Endothelial cell (in vitro differentiated cells): ENCODE results near the gene ITIH5. TPM values are rescaled to one million over a fixed set of nuclear protein-coding genes. Genes with fewer than 3 reads are reported as not detected.

Source experiments
- DNase-seq: peaks from one replicate; pipeline ENCODE4 v3.0.0; 2021; ENCODE audit warnings: low spot score
- H3K27ac Mint-ChIP-seq: one replicate; pipeline ENCODE4 v1.8.0; 2021; ENCODE audit warnings: mixed read lengths, inconsistent platforms; ENCODE audit not compliant: unreplicated experiment
- H3K27me3 Mint-ChIP-seq: one replicate; pipeline ENCODE4 v1.8.0; 2021; ENCODE audit warnings: mild to moderate bottlenecking, moderate library complexity, mixed read lengths, inconsistent platforms; ENCODE audit not compliant: unreplicated experiment
- H3K36me3 Mint-ChIP-seq: one replicate; pipeline ENCODE4 v1.8.0; 2021; ENCODE audit warnings: mild to moderate bottlenecking, low read depth, mixed read lengths, inconsistent platforms; ENCODE audit not compliant: unreplicated experiment
- H3K4me1 Mint-ChIP-seq: one replicate; pipeline ENCODE4 v1.8.0; 2021; ENCODE audit warnings: mild to moderate bottlenecking, mixed read lengths, inconsistent platforms; ENCODE audit not compliant: unreplicated experiment
- H3K4me3 Mint-ChIP-seq: one replicate; pipeline ENCODE4 v1.8.0; 2021; ENCODE audit warnings: mild to moderate bottlenecking, mixed read lengths, inconsistent platforms; ENCODE audit not compliant: unreplicated experiment
- H3K9me3 Mint-ChIP-seq: one replicate; pipeline ENCODE4 v1.8.0; 2021; ENCODE audit warnings: mixed read lengths, inconsistent platforms; ENCODE audit not compliant: unreplicated experiment
- total RNA-seq: library from RNA; stranded (reverse); fragmentation: NEBNext Ultra II Directional; extraction: Animal tissue kit (Norgen Biotek cat#: 25700); gene quantifications from one replicate; pipeline ENCODE4 v1.2.1, GENCODE V29; 2021; ENCODE audit not compliant: unreplicated experiment
- TF ChIP-seq, protein P1 (sequence below): fragments of 200-600 bp; sonication (generic); IDR thresholded peaks from one replicate; pipeline ENCODE4 v1.5.0; 2021; ENCODE audit warnings: antibody characterized with exemption; ENCODE audit not compliant: unreplicated experiment

ITIH5 gene
- total RNA-seq, 1 donor from 2014 or later, result 0.36 TPM

GRCh38 chr10:7523656-7524055, 143.1 kb downstream of the ITIH5 start:
- H3K27me3 Mint-ChIP-seq, result peaks cover 3% of the 10 kb centered on the region
- H3K27ac Mint-ChIP-seq, result no peak overlapping the region
- H3K36me3 Mint-ChIP-seq, result no peaks in the 10 kb centered on the region
- H3K9me3 Mint-ChIP-seq, result no peaks in the 10 kb centered on the region
- DNase-seq, result no peak
- H3K4me3 Mint-ChIP-seq, result no peak overlapping the region
- no peaks in the 10 kb centered on the region for H3K4me1 Mint-ChIP-seq
- TF ChIP-seq, protein P1, sequence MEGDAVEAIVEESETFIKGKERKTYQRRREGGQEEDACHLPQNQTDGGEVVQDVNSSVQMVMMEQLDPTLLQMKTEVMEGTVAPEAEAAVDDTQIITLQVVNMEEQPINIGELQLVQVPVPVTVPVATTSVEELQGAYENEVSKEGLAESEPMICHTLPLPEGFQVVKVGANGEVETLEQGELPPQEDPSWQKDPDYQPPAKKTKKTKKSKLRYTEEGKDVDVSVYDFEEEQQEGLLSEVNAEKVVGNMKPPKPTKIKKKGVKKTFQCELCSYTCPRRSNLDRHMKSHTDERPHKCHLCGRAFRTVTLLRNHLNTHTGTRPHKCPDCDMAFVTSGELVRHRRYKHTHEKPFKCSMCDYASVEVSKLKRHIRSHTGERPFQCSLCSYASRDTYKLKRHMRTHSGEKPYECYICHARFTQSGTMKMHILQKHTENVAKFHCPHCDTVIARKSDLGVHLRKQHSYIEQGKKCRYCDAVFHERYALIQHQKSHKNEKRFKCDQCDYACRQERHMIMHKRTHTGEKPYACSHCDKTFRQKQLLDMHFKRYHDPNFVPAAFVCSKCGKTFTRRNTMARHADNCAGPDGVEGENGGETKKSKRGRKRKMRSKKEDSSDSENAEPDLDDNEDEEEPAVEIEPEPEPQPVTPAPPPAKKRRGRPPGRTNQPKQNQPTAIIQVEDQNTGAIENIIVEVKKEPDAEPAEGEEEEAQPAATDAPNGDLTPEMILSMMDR, result no peak

DNA sequence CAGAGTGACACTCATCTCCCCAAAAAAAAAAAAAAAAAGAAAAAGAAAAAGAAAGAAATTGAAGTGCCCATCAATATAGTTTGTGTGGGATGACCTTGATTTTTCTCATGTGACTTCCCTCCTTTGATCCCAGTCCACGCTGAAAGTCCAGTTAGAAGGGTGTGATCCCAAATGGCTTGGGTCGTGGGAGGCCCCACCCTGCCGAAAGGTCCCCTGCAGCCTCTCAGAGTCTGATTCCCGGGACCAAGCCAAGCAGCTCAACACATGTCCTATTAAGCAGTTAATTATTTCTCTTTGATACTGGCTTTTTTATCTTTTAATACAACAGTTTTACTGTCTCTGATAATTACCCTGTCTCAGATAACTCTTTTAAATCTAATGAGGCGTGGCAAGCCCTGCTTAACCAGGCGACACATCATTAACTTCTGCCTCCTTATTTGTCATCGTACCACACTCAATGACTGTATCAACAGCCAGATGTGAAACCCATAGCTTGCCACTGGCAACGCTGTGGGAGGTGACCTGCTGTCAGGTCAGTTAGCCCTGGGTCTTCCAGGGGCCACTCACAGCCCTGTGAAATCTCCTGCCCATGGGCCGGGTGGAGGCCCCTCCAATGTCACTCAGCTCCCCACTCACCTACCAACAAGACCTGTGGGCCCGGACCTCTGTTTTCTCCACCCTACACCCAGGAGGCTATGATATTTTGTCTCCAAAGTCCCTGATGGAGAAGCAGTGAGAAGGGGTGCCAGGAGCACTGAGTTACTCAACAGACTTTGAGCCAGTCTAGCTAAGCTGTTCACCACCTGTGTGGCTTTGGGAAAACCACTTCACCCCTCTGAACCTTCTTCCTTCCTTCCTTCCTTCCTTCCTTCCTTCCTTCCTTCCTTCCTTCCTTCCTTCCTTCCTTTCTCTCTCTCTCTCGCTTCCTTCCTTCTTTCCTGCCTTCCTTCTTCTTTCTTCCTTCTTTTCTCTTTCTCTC, 146.0 kb downstream of the ITIH5 start:
- H3K27ac Mint-ChIP-seq, result no peak overlapping the region
- no peaks in the 10 kb centered on the region for H3K9me3 Mint-ChIP-seq
- no peaks in the 10 kb centered on the region for H3K4me1 Mint-ChIP-seq
- no peak overlapping the region for H3K4me3 Mint-ChIP-seq
- peaks cover 3% of the 10 kb centered on the region for H3K27me3 Mint-ChIP-seq
- H3K36me3 Mint-ChIP-seq, result no peaks in the 10 kb centered on the region
- TF ChIP-seq, protein P1, result no peak
- DNase-seq, result no peak

DNA sequence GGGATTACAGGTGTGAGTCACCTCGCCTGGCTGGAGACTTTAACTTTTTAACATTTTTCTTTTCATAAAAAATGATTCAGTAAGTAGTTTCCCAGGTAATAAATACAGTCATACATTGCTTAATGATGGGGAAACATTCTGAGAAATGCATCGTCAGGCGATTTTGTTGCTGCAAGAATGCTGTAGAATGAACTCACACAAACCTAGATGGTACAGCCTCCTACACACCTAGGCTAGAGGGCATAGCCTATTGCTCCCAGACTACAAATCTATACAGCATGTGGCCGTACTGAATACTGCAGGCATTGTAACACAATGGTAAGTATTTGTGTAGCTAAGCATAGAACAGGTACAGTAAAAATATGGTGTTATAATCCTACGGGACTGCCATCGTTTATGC, 147.4 kb downstream of the ITIH5 start:
- H3K4me3 Mint-ChIP-seq, result no peak overlapping the region
- H3K27me3 Mint-ChIP-seq, result peaks cover 2% of the 10 kb centered on the region
- DNase-seq, result no peak
- H3K27ac Mint-ChIP-seq, result no peak overlapping the region
- no peaks in the 10 kb centered on the region for H3K9me3 Mint-ChIP-seq
- peaks cover 6% of the 10 kb centered on the region for H3K4me1 Mint-ChIP-seq
- TF ChIP-seq, protein P1, result no peak
- no peaks in the 10 kb centered on the region for H3K36me3 Mint-ChIP-seq

GRCh38 chr10:7518693-7519092, 148.1 kb downstream of the ITIH5 start:
- Mint-ChIP-seq H3K9me3 (no peaks in the 10 kb centered on the region), H3K36me3 (no peaks in the 10 kb centered on the region), H3K4me3 (no peak overlapping the region), H3K27me3 (peaks cover 2% of the 10 kb centered on the region), H3K27ac (no peak overlapping the region), H3K4me1 (peaks cover 13% of the 10 kb centered on the region)
- TF ChIP-seq, protein P1, result no peak
- no peak for DNase-seq

- H3K9me3 Mint-ChIP-seq, result peaks cover 4% of the 10 kb centered on the region
- H3K27ac Mint-ChIP-seq, result no peak overlapping the region
- no peak overlapping the region for H3K4me3 Mint-ChIP-seq
- H3K36me3 Mint-ChIP-seq, result no peaks in the 10 kb centered on the region
- TF ChIP-seq, protein P1, result no peak
- no peak for DNase-seq
- H3K27me3 Mint-ChIP-seq, result peaks cover 2% of the 10 kb centered on the region
- peaks cover 17% of the 10 kb centered on the region for H3K4me1 Mint-ChIP-seq
Measured at GRCh38 chr10:7515439-7515838, 151.3 kb downstream of the ITIH5 start.
